GM18520 (cell line): ENCODE data around the gene SFXN2.

Source experiments
- ATAC-seq: cut with Tn5 transposase; IDR thresholded peaks from one replicate; pipeline ENCODE4 v1.9.1; 2021; ENCODE audit not compliant: unreplicated experiment

The SFXN2 gene

DNA sequence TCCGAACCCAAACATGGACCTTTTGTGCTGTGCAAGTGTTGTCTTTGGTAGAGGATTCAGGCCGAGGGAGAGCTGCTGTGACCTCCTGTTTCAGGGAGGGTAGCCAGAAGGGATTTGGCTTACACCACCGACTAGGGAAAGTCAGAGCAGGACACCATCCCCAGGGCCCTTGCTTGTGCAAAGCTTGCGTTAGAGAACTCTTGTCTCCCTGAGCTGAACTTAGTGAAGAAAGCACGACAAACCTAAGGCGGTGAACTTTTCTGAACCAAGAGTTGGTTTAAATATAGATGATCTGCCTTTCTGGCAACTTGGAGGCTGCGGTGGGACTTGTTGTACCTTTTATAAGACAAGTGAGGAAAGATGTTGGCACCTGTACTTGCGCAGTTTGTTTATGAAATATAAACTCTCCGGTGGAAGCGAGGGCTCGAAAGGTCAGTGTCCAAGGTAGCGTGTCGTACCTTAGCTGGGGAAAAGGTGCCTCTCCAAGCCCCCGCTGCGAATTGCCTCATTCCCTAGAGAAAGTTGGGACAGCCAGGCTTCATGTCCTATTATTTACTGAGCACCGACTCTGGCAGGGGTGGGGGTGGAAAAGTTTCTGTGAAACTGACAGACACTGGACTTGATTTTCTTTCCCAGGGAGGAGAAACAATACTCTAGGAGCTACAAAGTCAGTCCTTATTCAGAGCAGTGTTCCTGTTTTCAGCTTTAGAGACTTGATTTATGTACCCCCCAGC, 60.9 kb downstream of the SFXN2 start:
- ATAC-seq = no peak

DNA sequence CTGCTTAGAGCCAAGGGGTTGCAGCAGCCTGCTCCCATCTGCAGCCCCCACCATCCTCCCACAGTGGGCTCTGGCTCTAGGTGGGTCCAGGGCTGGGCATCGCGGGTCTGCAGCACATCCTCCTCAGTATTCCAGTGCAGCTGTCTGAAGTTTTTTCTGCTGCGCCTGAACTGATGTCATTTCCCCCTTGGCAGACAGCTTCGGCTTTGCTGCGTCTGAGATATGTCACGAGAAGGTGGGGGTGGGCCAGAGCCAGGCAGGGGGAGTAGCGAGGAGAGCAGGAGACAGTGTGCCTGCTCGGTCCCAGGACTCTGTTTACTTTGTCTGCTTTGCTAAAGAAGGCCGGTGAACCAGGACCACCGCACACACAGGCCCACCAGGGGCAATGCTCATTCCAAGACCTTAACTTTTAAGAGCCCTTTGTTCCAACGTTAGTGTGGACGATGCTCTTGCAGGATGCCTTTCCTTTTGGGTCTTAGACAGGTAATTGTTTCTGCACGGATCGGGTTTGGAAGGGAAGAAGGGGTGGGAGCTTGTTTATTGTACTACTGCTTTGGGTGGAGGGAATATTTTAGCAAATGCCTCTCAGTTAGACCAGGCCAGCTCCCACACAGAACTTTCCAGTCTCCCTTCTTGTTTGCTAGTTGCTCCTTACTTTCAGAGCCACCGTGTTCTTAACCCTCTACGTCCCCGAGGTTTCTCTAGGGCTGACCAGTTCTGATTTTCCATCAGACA, 61.7 kb downstream of the SFXN2 start:
- no peak for ATAC-seq

GRCh38 chr10:102776779-102777456, 62.5 kb downstream of the SFXN2 start:
- ATAC-seq = no peak

GRCh38 chr10:102777711-102778453, 63.4 kb downstream of the SFXN2 start:
- ATAC-seq = no peak

- no peak for ATAC-seq
These were observed 64.3 kb downstream of the SFXN2 start for GRCh38 chr10:102778781-102779180.

GRCh38 chr10:102779680-102780526, 65.5 kb downstream of the SFXN2 start:
- ATAC-seq = no peak

DNA sequence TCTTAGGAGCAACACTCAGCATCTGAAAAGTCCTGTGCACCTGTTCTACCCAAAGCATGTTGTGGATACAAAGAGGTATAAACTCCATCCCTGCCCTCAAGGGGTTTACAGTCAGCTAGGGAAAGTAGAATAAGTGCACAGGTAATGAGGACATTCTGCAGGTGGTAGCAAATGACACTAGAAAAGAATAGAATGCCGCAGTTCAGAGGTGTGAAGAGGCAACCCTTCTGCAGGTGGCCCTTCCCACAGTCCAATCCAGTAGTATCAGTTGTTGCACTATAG, 66.0 kb downstream of the SFXN2 start:
- ATAC-seq = no peak

DNA sequence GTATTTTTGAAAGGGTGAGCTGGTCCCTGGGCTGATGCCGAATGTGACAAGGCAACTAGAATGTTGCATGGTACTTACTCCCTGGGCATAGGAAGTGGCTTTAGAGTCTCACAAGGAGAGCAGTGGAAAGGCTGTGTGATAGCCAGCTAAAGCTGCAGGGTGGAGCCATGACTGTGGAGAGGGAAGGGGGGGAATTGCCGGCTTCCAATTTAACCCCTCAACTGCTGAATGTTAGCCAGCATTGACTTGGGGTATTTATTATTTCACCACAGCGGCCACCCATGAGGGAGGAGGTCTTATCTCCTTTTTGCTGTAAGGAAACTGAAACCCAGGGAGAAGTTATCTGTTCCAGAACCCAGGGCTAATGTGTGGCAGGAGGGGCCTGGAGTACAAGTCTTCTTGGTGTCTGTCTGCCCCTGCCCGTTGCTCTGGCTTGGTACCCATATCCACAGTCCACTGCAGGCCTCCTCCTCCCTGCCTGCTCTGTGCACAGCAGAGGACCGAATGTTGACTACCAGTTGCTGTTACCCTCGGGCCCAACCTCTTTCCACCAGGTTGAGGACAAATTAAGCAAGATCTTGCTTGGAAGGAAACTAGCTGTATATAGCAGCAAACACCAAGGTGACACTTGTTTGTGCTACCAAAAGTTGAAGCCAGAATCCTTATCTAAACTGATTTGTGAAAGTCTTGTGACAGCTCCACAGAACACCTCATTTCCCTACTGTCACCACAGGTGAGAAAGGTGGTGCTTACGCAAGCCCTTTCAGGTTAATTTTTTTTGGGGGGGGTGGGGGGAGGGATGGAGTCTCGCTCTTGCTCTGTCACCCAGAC, 66.9 kb downstream of the SFXN2 start:
- no peak for ATAC-seq

- ATAC-seq = no peak
These were observed 67.6 kb downstream of the SFXN2 start for GRCh38 chr10:102781921-102782557.

- ATAC-seq = no peak
These were observed 68.5 kb downstream of the SFXN2 start for GRCh38 chr10:102782673-102783551.

GRCh38 chr10:102783568-102783967, 69.1 kb downstream of the SFXN2 start:
- ATAC-seq = no peak

GRCh38 chr10:102785818-102786217, 71.4 kb downstream of the SFXN2 start:
- ATAC-seq = no peak

- ATAC-seq = no peak
These were observed 77.4 kb downstream of the SFXN2 start for GRCh38 chr10:102791754-102792395.
